GM23338 (cell line): ENCODE data around the gene BAIAP2. TPM values are rescaled to one million over a fixed set of nuclear protein-coding genes. Genes with fewer than 3 reads are reported as not detected.

ENCODE experiments used
- NANOG ChIP-seq: IDR thresholded peaks from 2 replicates; pipeline ENCODE4 v1.6.1; 2016; ENCODE audit warnings: antibody characterized with exemption, borderline replicate concordance
- STAT1 ChIP-seq: IDR thresholded peaks from one replicate; pipeline ENCODE4 v1.6.1; 2016; ENCODE audit warnings: antibody characterized with exemption; ENCODE audit not compliant: unreplicated experiment
- polyA plus RNA-seq: library from polyadenylated mRNA; unstranded; fragments of >200 nt; fragmentation: Nextera tagmentation; extraction: Ambion mirVana; gene quantifications from 2 replicates; pipeline ENCODE4 v1.2.1, GENCODE V29; 2016
- total RNA-seq: library from RNA; depleted of rRNA; stranded (reverse); fragments of >200 nt; shearing (Covaris generic); gene quantifications from 2 replicates; pipeline ENCODE4 v1.2.3, GENCODE V29; 2014
- TF ChIP-seq, protein P1 (sequence below): fragments of 250-450 bp; sonication (Bioruptor Pico); IDR thresholded peaks from 2 replicates; pipeline ENCODE4 v1.5.0; 2020; ENCODE audit warnings: mild to moderate bottlenecking, moderate library complexity
- TF ChIP-seq, protein P2 (sequence below): IDR thresholded peaks from one replicate; pipeline ENCODE4 v1.6.1; 2018; ENCODE audit warnings: antibody characterized with exemption; ENCODE audit not compliant: unreplicated experiment

BAIAP2 gene
- total and polyA plus RNA-seq, 2 experiments from 2014 or later: 21.7 to 22.7 TPM

DNA sequence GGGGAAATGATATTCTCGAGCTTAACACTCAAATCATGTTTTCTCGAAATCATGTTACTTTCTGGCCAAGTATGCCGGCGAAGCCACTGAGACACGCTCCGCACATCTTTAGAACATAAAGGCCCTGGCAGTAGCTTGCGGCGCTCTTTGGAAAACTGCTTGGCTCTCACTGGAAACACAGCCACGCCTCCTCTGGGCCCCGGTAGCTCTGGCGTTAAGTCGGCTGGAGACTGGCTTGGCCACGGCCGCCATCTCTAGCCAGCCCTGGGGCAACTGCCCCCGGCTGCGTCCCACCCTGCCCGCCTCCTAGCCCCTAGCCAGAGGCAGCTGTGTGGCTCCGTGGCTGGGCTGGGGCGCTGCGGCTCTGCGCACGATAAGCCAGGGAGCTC is 9.2 kb upstream of the BAIAP2 start (continued):
- TF ChIP-seq, protein P1, sequence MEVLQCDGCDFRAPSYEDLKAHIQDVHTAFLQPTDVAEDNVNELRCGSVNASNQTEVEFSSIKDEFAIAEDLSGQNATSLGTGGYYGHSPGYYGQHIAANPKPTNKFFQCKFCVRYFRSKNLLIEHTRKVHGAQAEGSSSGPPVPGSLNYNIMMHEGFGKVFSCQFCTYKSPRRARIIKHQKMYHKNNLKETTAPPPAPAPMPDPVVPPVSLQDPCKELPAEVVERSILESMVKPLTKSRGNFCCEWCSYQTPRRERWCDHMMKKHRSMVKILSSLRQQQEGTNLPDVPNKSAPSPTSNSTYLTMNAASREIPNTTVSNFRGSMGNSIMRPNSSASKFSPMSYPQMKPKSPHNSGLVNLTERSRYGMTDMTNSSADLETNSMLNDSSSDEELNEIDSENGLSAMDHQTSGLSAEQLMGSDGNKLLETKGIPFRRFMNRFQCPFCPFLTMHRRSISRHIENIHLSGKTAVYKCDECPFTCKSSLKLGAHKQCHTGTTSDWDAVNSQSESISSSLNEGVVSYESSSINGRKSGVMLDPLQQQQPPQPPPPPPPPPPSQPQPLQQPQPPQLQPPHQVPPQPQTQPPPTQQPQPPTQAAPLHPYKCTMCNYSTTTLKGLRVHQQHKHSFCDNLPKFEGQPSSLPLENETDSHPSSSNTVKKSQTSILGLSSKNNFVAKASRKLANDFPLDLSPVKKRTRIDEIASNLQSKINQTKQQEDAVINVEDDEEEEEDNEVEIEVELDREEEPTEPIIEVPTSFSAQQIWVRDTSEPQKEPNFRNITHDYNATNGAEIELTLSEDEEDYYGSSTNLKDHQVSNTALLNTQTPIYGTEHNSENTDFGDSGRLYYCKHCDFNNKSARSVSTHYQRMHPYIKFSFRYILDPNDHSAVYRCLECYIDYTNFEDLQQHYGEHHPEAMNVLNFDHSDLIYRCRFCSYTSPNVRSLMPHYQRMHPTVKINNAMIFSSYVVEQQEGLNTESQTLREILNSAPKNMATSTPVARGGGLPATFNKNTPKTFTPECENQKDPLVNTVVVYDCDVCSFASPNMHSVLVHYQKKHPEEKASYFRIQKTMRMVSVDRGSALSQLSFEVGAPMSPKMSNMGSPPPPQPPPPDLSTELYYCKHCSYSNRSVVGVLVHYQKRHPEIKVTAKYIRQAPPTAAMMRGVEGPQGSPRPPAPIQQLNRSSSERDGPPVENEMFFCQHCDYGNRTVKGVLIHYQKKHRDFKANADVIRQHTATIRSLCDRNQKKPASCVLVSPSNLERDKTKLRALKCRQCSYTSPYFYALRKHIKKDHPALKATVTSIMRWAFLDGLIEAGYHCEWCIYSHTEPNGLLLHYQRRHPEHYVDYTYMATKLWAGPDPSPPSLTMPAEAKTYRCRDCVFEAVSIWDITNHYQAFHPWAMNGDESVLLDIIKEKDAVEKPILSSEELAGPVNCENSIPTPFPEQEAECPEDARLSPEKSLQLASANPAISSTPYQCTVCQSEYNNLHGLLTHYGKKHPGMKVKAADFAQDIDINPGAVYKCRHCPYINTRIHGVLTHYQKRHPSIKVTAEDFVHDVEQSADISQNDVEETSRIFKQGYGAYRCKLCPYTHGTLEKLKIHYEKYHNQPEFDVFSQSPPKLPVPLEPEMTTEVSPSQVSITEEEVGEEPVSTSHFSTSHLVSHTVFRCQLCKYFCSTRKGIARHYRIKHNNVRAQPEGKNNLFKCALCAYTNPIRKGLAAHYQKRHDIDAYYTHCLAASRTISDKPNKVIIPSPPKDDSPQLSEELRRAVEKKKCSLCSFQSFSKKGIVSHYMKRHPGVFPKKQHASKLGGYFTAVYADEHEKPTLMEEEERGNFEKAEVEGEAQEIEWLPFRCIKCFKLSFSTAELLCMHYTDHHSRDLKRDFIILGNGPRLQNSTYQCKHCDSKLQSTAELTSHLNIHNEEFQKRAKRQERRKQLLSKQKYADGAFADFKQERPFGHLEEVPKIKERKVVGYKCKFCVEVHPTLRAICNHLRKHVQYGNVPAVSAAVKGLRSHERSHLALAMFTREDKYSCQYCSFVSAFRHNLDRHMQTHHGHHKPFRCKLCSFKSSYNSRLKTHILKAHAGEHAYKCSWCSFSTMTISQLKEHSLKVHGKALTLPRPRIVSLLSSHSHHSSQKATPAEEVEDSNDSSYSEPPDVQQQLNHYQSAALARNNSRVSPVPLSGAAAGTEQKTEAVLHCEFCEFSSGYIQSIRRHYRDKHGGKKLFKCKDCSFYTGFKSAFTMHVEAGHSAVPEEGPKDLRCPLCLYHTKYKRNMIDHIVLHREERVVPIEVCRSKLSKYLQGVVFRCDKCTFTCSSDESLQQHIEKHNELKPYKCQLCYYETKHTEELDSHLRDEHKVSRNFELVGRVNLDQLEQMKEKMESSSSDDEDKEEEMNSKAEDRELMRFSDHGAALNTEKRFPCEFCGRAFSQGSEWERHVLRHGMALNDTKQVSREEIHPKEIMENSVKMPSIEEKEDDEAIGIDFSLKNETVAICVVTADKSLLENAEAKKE (CRISPR knock-in tag): no peak
- no peak for TF ChIP-seq NANOG
- TF ChIP-seq STAT1: no peak
- TF ChIP-seq, protein P2, sequence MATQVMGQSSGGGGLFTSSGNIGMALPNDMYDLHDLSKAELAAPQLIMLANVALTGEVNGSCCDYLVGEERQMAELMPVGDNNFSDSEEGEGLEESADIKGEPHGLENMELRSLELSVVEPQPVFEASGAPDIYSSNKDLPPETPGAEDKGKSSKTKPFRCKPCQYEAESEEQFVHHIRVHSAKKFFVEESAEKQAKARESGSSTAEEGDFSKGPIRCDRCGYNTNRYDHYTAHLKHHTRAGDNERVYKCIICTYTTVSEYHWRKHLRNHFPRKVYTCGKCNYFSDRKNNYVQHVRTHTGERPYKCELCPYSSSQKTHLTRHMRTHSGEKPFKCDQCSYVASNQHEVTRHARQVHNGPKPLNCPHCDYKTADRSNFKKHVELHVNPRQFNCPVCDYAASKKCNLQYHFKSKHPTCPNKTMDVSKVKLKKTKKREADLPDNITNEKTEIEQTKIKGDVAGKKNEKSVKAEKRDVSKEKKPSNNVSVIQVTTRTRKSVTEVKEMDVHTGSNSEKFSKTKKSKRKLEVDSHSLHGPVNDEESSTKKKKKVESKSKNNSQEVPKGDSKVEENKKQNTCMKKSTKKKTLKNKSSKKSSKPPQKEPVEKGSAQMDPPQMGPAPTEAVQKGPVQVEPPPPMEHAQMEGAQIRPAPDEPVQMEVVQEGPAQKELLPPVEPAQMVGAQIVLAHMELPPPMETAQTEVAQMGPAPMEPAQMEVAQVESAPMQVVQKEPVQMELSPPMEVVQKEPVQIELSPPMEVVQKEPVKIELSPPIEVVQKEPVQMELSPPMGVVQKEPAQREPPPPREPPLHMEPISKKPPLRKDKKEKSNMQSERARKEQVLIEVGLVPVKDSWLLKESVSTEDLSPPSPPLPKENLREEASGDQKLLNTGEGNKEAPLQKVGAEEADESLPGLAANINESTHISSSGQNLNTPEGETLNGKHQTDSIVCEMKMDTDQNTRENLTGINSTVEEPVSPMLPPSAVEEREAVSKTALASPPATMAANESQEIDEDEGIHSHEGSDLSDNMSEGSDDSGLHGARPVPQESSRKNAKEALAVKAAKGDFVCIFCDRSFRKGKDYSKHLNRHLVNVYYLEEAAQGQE: no peak
